Measurements from ENCODE around the gene SEPTIN7. TPM values are rescaled to one million over a fixed set of nuclear protein-coding genes. Genes with fewer than 3 reads are reported as not detected.

The SEPTIN7 gene
- total RNA-seq, 1 experiment from 2014 or later, result 219 TPM

GRCh38 chr7:35773994-35774393 is 26.9 kb upstream of the SEPTIN7 start:
- no peak overlapping the region for H3K4me2 ChIP-seq
- ChIA-PET CTCF (no interaction called here), POLR2A (ENCODE audit: unreplicated experiment) (no interaction called here)
- TF ChIP-seq CTCF (conservative IDR thresholded peaks at IDR 0.05) (no peak), EZH2 (IDR thresholded peaks at IDR 0.05; ENCODE audit: low read depth) (no peak)
- intact Hi-C loops (cut with micrococcal nuclease; ENCODE audit: unreplicated experiment), result no loop called here
- no peaks in the 10 kb centered on the region for H3K79me2 ChIP-seq (ENCODE audit: low read depth)
- H3K36me3 ChIP-seq (ENCODE audit: low read depth), result no peaks in the 10 kb centered on the region
- no peaks in the 10 kb centered on the region for H3K9me2 ChIP-seq (ENCODE audit: insufficient read depth)
- H2AFZ ChIP-seq, result no peak overlapping the region
- DNase-seq, result no peak
- H3K27me3 ChIP-seq (ENCODE audit: insufficient read depth, low read depth), result no peaks in the 10 kb centered on the region
- H3K4me3 ChIP-seq, result no peak overlapping the region
- no peaks in the 10 kb centered on the region for H3K4me1 ChIP-seq (replicated peaks; ENCODE audit: insufficient read depth)
- no peak overlapping the region for H3K27ac ChIP-seq
- no peaks in the 10 kb centered on the region for H4K20me1 ChIP-seq (ENCODE audit: insufficient read depth)
- H3F3A ChIP-seq (ENCODE audit: insufficient read depth, low read depth), result no peaks in the 10 kb centered on the region
- H3K9me3 ChIP-seq (ENCODE audit: insufficient read depth, low read depth), result no peaks in the 10 kb centered on the region
- no TSS peak for BruUV-seq (replicated peaks)

GRCh38 chr7:35776686-35777085 is 24.2 kb upstream of the SEPTIN7 start:
- no peaks in the 10 kb centered on the region for H3K36me3 ChIP-seq (ENCODE audit: low read depth)
- no peak for DNase-seq
- no peaks in the 10 kb centered on the region for H3K79me2 ChIP-seq (ENCODE audit: low read depth)
- no peaks in the 10 kb centered on the region for H3F3A ChIP-seq (ENCODE audit: insufficient read depth, low read depth)
- no peaks in the 10 kb centered on the region for H3K4me1 ChIP-seq (replicated peaks; ENCODE audit: insufficient read depth)
- H4K20me1 ChIP-seq (ENCODE audit: insufficient read depth), result no peaks in the 10 kb centered on the region
- no peak overlapping the region for H2AFZ ChIP-seq
- POLR2A ChIA-PET (ENCODE audit: unreplicated experiment), result no interaction called here
- no peaks in the 10 kb centered on the region for H3K9me3 ChIP-seq (ENCODE audit: insufficient read depth, low read depth)
- no peak overlapping the region for H3K4me3 ChIP-seq
- intact Hi-C loops (cut with micrococcal nuclease; ENCODE audit: unreplicated experiment), result no loop called here
- TF ChIP-seq EZH2 (IDR thresholded peaks at IDR 0.05; ENCODE audit: low read depth), result no peak
- TF ChIP-seq CTCF (conservative IDR thresholded peaks at IDR 0.05), result no peak
- no peak overlapping the region for H3K27ac ChIP-seq
- no peaks in the 10 kb centered on the region for H3K9me2 ChIP-seq (ENCODE audit: insufficient read depth)
- no peaks in the 10 kb centered on the region for H3K27me3 ChIP-seq (ENCODE audit: insufficient read depth, low read depth)
- CTCF ChIA-PET, result no interaction called here
- no peak overlapping the region for H3K4me2 ChIP-seq
- BruUV-seq (replicated peaks), result no TSS peak

GRCh38 chr7:35777121-35777520 is 23.7 kb upstream of the SEPTIN7 start:
- Histone ChIP-seq H3K9me2 (ENCODE audit: insufficient read depth) (no peaks in the 10 kb centered on the region), H3K27ac (no peak overlapping the region), H2AFZ (no peak overlapping the region), H3F3A (ENCODE audit: insufficient read depth, low read depth) (no peaks in the 10 kb centered on the region), H3K4me3 (no peak overlapping the region), H3K79me2 (ENCODE audit: low read depth) (no peaks in the 10 kb centered on the region), H3K9me3 (ENCODE audit: insufficient read depth, low read depth) (no peaks in the 10 kb centered on the region), H3K4me2 (no peak overlapping the region), H4K20me1 (ENCODE audit: insufficient read depth) (no peaks in the 10 kb centered on the region), H3K36me3 (ENCODE audit: low read depth) (no peaks in the 10 kb centered on the region), H3K27me3 (ENCODE audit: insufficient read depth, low read depth) (no peaks in the 10 kb centered on the region), H3K4me1 (replicated peaks; ENCODE audit: insufficient read depth) (no peaks in the 10 kb centered on the region)
- no peak for TF ChIP-seq CTCF (conservative IDR thresholded peaks at IDR 0.05)
- TF ChIP-seq EZH2 (IDR thresholded peaks at IDR 0.05; ENCODE audit: low read depth), result no peak
- ChIA-PET CTCF (no interaction called here), POLR2A (ENCODE audit: unreplicated experiment) (no interaction called here)
- intact Hi-C loops (cut with micrococcal nuclease; ENCODE audit: unreplicated experiment), result no loop called here
- no TSS peak for BruUV-seq (replicated peaks)
- DNase-seq, result no peak

Measured in PC-9 (cell line).